CD4-positive, alpha-beta T cell treated with Interleukin-12 subunit alpha and Interleukin-12 subunit beta, for 1 hour (primary cell): ENCODE data around the gene CFAP299.

Experiments used
- DNase-seq: peaks from one replicate; pipeline ENCODE4 v3.0.0-alpha.2; 2020

Gene CFAP299

DNA sequence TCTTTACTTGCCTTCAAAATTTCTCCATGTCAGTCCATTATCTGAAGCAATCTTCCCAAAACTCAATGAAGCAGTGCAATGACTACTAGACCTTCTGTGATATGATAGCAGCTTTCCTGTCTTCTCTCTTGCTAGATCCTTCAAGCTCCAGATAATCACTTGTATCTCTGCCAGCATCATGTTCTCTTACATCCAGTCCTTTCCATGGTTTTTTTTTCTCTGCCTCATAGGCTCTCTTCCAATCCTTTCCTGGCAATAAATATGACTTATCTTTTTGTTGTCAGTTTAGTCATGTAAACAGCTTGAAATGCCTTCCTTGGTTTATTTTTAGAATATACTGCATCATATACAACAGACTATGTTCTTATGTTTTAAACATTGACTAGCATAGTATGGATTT, 193.5 kb downstream of the CFAP299 start:
- DNase-seq: no peak

DNA sequence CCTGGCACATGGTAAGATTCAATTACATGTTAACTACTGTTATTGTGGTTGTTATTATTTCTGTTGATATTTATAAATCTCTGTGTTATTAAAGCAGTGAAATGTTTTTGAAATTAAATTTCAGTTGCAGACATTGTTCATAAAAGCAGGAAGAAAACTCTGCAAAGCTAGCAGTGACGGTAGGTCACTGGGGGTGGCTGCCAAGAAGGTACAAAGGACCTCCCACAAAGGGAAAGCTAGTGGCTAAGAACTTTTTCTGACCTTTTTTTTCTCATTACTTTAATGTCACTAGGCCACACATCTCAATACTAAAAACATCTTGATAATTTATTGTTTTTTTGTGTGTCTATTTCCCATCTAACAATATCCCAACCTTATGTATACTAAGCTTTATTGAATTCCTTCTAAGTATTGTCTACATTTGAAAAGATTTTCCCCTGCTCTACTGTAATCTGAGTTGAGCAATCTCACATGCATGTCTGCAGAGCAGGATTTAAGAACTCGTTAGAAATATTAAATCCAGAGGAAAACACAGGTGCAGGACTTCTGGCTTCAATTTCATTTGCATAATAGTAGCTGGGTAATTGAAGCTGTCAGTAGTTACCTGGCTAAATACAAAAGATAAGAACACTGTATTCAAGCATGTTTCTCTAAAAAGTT, 197.3 kb downstream of the CFAP299 start:
- DNase-seq: no peak

DNA sequence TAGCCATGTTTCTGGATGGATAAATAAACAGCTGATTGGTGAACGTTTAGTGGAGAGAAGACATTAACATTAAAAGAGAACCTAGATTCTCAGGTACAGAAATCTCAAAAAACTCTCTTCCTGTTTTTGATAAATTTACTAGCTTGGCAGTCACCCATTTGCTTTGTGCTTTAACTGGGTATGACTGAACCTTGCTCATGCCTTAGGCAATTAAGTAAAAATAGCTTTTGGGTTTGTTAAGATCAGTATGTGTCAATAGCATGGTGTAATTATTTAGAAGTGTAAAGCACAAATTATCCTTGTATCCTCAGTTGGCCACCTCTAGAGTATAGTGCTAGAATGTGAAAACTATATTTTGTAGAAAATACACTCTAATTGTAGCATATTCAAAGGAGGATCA, 200.0 kb downstream of the CFAP299 start:
- no peak for DNase-seq

DNA sequence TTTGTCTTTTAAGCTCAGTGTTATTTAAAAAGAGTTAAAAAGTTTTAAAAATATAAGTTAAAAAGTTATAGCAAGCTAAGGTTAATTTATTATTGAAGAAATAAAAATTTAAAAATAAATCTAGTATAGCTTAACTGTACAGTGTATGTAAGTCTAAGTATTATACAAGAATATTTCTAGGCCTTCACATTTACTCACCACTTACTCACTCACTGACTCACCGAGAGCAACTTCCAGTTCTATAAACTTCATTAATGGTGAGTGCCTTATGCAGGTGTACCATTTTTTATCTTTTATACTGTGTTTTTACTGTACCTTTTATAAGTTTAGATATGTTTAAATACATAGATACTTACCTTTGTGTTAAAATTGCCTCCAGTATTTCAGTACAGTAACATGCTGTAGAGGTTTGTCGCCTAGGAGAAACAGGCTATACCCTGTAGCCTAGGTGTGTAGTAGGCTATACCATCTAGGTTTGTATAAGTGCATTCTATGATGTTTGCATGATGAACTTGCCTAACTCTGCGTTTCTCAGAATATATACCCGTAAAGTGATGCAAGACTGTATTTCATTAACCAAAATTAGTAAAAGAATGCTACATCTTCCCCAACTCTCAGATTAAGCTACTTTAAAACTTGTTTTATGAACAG, 202.9 kb downstream of the CFAP299 start:
- no peak for DNase-seq

DNA sequence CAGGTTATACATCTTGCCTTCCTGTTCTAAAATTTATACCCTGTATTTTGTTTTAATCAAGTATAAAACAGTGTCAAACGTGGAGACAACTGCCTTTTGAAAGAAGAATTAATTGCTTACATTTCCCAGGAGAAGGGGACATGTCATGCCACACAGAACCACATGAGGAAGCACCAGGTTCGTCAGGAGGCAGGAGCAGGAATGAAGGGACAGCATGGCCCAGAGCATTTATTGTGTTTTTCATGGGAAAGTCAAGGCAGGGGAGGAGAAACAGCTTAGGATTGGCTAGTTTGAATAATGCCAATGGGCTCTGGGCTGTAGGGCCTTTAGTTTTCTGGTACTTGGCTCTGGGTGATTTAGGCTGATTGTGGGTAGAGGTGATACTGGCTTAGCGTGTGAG, 203.7 kb downstream of the CFAP299 start:
- DNase-seq: no peak

DNA sequence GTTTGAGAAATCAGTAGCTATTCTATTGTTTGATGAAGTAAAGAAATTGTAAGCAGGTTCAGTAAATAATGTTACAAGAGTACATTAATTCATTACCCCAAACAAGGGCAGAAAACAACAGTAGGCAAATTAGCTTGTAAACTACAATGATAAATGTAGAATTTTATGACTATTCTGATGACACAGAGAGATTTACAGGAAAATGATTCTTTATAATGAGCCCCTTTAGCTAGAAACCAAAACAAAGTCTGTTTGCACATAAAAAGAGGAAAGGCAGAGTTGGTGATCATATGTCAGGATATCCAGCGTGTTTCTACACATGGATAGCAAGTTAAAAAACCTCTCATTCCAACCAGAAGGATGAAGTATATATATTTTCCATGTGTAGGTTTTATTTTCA, 204.8 kb downstream of the CFAP299 start:
- no peak for DNase-seq

DNA sequence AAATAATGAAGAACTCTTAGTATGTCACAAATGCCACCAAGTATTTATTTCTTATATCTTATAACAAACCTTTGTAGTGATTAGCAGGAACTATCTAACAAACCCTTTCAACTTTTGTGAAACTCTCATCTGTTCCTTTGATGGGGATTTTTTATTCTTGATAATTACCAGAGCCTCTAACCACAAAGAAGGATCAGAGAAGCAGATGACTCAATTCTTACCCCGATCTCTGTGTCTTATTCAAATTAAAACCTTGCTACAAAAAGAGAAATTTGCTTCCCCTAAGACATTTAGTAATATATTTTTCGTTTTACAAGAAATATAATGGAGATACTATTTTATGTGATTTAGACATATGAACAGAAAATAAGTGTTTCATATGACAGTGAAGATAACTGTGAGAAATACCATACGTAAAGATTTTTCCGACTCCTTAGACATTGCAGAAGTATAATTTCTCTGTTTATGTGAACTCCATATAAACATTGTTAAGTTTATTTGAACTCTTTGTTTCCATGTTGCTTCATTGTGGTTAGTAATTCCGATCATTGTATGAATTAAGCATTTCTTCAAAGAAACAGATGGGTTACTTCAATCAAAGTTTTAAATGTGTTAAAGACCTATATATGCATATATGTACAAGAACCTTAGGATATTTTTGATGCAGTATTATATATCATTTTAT, 205.4 kb downstream of the CFAP299 start:
- DNase-seq: peak; percentile 21

DNA sequence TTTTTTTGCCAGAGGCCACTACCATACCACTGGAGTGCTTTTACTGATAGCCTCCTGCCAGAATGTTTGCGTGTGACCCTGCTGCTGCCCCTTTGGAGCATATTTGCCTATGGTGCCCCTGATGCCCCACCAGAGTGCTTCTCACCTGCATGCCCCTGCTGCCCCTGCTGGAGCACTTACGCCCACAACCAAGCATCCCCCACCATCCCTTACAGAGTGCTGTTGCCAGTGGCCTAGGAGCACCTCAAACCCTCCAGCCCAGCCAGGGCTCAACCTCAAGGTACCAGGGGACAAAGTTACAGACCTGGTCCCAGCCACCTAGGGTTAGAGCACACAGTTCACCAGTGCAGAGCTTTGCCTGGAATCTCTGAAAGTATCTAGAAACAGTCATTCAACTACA, 207.2 kb downstream of the CFAP299 start:
- no peak for DNase-seq

DNA sequence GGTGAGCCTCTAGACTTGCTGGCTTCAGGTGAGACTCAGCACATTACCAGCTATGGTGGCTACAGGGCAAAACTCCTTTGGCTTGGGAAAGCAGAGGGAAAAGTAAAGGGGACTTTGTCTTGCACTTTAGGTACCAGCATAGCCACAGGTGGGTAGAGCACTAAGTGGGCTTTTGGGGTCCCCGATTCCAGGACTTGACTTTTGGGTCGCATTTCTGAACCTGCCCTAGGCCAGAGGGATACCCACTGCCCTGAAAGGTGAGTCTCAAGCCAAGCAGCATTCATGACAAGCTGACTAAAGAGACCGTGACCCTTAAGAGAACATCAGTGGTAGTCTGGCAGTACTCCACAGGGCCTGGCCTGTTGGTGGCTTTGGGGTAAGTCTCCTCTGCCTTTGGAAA, 224.8 kb downstream of the CFAP299 start:
- DNase-seq: no peak

DNA sequence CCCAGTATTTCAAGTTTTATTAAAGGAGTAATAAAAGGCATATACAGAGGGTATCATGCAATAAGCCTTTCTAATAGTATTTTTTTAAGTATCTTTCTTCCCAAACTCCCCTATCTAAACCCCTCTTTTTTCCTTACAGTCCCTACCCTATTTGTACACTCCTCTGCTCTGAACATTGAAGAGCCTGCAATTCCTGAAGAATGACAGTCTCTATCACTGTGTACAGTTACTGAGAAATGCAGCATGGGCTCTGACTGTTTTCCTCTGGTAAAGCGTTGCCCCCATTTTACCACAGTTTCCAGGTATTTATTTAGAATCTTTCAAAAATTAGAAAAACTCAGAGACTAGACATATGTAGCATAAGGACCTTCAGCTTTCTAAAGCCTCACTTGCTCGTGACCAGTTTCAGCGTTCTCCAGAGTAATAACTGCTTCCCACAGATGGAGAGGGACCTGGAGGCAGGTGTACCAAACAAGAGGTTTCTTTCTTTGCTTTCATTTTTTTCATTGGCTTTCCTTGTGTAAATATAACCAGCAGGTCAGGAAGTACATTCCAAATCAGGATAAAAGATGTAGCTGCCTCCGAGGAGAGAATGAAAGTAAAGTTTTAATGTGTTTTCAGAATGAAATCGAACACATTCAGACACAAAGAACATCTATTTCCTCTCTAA, 230.8 kb downstream of the CFAP299 start:
- DNase-seq: no peak

DNA sequence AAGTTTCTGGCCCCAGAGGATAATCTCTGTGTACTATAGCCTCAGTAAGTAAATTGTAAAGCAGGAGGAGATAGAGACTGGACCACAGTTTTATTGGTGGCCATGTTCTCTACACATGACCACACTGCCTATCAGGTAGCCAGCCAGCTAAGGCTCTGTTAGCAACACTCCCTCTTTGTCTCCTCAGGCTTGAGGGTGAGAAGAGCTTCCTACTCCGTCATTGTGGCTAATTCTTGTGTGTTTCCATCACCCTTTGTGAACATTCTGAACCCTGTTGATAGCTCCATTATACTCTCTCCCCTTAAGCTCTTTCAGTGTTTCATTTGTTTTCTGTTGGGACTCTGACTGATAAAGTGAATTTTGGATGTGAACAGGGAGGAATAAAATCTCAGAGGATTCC, 233.4 kb downstream of the CFAP299 start:
- no peak for DNase-seq

DNA sequence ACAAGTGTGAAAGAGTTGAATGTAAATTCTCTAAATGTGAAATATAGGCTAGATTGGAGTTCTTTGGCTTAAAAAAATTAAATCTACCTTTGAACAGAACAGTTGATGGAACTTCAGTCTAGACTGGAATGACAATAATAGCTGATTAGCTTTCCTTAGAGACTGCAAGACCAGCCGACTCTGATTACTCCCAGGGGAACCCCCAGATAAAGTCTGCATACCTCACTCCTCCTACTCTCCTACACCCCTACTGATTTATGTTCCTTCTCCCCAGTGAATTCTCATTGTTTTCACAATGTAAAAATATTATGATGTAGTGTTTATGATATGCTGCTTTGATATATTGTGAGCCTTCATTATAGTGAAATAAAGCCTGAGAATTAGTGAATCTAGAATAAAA, 241.3 kb downstream of the CFAP299 start:
- DNase-seq: no peak

DNA sequence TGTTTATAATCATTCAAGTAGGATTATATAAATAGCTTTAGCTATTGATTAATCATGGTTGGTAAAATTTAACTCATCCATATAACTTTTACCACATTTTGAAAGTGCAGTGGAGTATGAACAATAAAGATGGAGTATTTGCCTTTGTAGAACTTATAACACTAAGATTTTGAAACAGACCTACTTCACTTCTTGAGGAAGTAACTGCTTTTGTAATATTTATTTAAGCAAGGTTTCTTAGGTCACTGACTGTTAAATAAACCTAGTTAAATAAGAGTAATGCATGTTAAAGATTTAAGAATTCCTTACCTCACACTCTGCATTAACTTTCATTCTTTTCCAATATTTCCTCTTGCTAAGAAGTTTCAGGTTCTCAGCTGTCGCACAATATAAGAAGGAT, 242.5 kb downstream of the CFAP299 start:
- DNase-seq: no peak

DNA sequence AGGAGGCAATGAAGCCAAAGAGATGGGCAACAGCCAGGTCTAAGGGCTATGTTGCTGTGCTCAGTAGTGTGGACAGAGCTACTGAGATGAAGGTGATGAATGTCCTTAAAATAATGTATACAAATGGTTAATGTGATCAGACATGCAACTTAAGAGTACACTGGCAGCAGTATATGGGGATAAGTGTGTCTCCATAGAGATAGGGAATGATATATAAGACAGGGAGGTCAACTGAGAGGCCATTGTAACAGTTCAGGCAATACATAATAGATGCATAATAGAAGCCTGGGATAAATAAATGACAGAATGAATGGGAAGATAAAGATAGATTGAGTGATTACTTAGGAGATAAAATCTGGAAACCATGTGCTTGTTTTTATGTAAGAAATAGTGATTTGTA, 250.0 kb downstream of the CFAP299 start:
- DNase-seq: no peak

DNA sequence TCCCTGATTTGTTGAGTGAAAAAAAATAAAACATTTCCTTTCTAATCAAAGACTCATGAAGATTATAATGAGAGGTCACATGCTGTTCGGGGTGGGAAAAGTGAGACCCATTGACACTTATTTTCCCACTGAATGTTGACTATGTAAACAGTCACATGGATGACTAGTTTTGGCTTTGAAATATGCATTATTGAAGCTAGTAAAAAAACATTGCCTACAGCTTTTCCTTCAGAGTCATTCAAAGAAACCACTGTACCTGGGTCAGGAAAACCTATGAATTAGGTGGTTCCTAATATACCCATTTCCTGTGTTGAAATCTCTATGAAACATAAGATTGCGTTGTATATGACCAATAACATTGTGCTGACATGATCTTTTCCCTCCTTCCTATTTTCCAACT, 251.2 kb downstream of the CFAP299 start:
- no peak for DNase-seq

DNA sequence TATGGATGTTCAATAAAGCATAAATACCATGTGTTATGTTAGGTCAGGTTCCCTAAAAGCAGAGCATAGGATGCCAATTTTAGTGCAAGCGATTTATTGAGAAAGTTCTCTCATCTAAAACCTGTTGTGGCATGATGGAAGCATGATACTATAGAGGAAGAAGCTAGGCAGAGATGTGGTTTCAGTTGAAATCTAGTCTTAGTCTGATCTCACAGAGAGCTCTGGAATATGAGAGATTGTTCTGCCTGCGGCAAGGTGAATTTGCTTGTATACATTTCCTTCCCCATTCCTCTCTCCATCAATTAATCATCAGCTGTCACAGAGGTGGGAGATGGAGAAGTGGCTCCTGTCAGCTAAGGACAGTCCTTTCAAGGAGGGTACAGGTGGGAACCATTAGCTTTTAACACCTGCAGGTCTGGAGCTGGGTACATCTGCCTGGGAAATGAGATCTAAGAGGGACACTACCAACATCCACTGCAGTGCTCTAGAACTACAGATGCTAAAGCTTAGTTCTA, 252.4 kb downstream of the CFAP299 start:
- DNase-seq: no peak

DNA sequence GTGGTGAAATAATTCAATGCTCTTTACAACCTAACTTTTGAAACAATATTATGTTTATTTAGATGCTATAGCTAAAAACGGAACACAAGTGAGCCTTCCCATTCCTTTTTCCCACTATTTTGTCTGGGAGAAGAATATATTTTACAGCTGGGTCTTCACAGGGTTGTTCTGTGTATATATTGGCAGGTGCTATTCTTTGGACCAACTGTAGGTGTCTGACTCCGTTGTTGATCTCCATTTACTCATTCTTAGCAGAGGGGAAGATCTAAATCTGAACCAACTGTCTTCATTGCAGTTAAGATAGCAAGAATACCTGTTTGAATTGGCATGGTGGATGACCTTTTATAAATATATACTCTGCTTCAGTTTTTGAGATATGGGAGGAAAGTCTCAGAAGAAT, 257.4 kb downstream of the CFAP299 start:
- DNase-seq: no peak

DNA sequence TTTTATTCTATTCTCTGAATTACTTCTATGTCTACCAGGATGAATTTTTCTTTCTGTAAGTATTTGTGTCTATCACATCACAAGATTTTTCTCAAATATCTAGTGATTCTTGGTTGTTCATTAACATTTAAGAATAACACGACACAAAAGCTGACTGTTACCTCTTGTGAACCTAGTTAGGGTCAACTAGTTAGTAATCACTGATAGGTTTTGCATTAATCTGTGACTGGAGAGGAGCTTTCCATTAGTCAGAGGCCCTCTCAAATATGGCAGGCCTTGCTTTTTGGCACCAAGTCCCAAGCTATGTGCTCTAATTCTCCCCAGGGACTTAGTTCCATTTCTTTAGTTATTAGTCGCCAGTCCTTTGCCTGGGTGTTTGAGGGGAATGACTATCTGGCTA, 259.2 kb downstream of the CFAP299 start:
- DNase-seq: no peak

DNA sequence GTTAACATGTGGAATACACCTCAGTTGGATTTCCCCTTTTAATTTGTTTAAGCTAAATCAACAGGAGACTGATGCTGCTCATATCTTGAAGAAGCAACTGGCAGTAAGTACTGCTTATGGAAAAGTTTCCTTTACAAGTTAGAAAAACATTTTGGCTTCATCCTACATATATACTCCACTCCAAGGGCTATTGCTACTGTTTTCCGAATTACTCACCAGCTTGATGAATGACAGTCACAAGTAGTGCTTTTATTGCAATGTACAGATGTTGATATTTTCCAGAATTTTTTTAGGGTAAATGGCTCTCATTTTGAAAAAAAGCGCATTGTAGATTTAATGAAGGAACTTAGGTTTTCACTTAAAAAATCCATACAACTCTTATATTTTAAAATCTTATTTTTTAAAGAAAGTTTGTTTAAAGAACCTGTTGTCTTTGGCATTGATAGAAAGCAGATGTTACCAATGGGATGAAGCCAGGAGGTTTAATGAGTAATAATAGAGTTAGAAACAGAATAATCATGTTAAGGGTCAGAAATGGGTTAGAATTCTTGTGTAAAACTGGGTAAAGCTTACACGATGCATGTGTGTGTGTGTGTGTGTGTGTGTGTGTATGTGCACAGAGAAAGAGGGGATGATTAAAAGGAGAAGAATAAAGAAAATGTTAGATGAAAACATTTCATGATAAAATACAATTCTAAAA, 272.9 kb downstream of the CFAP299 start:
- DNase-seq: no peak

DNA sequence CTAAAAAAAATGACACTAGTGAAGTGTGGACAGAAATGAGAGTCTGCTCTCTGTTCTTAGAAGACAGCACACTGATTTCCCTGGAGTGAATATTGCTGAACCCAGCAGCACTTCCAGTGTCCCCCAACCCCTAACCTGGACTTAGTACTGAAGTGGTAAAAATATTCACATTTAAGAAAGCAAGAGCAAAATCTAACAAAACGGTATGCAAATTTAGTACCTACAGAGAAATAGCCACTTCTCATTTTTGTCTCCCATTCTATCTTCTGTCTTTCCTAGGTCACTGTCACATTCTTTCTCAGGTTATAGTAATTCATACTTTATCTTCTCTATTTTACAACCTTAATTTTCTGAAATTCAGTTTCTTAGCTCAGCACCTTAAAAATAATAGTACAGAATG, 274.7 kb downstream of the CFAP299 start:
- DNase-seq: no peak

DNA sequence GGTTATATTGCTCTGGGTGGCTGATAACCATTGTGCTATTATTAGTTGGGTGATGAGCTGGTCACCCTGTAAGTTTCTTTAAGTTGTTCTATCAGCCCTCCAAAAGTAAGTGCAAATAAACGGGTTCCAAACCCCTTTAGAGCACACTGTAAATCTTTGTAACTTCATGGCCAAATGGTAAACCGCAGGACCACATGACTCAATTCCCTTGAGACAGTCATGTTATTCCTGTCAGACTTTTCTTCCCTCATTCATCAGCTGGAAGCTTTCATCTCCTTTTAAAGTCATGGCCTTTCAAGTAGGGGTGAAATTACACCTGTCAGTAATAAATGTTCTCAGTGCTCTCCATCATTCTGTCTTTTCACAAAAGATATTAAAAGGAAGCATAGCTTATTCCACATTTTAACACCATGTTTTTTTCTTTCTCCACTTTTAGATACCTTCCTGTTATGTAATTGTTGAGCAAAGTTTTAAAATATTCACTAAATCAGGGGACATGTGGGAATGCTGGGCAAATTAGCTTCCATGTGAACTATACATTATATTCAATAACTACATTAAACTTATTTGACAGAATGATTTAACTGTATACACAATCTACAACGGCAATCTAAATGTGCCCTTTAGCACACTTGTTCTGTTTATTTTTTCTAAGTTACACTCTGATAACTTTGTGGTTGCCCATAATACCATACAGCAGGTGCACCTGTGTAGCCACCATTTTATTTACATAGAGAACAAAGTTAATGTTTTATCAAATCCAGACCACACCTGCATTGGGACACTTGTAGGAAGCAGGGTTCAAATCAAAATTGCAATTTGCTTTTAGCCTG, 275.5 kb downstream of the CFAP299 start:
- no peak for DNase-seq

DNA sequence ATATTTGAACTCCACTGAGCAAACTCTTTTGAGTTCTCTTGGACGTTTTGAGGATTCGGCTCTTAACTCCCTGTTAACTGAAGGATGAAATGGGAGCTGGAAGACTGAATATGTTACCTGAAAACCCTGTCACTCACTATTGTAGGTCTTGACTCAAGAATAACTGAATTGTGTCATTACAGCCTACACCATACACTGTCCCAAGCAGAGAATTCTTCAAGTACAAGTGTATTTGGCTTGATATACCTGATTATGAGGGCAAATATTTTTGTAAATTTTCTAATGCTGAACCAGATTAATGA, 276.1 kb downstream of the CFAP299 start:
- no peak for DNase-seq
